ENCODE measurements around the gene XBP1. TPM values are rescaled to one million over a fixed set of nuclear protein-coding genes. Genes with fewer than 3 reads are reported as not detected.

Gene XBP1
- total and polyA plus RNA-seq, 2 of the 13 experiments (the other 11 are each of a cell fraction or from before 2014, with no cell fraction given), result 416 to 427 TPM

DNA sequence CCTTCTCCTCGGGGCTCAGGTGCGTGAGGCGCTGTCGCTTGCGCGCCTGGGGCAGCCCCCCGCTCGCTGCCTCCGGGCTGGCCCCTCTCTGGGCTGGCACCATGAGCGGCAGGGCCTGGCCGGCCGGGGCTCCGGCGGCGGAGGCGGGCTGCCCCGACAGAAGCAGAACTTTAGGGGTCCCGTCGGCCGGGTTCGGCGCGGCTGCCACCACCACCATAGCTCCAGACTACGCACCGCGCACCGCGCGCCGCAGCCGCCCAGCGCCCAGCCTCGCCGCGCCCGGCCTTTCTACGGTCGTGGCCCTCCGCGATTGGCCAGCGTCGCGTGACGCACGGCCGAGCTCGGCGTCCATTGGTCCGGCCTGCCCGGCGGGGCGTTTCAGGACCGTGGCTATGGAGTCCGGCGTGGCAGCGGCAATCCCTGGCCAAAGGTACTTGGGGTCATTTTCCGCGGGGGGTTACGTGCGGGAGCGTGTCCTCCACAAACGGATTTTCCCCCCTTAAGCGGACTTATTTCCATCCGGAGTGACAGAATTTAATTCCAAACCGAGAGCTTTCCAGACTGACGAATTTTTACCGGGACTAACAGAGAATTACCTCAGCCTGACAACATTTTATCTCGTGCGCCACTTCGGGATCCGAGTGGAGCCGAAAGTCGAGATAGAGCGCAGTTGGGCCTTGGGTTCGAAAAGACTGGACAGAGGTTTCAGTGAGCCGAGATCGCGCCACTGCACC is at the start of gene XBP1 (continued):
- TF ChIP-seq ZSCAN30 (CRISPR knock-in tag; IDR thresholded peaks at IDR 0.05), result 0 out of 2 replicates have a peak, but pooled peaks have one; percentile 4
- TF ChIP-seq ZNF264 (CRISPR knock-in tag; IDR thresholded peaks at IDR 0.05), result peak; percentile 26; the same call in 1 of the 2 replicates
- TF ChIP-seq KLF13 (CRISPR knock-in tag; IDR thresholded peaks at IDR 0.05), result no peak; the same call in 1 of the 2 replicates
- peak; percentile 70; the same call in 1 of the 2 replicates for TF ChIP-seq SPEN (CRISPR knock-in tag; IDR thresholded peaks at IDR 0.05; ENCODE audit: low read depth)
- TF ChIP-seq ETV6 (CRISPR knock-in tag; conservative IDR thresholded peaks at IDR 0.05), result no peak
- 0 out of 2 replicates have a peak, but pooled peaks have one; percentile 51 for TF ChIP-seq PHF8 (CRISPR knock-in tag; IDR thresholded peaks at IDR 0.05)
- TF ChIP-seq CBX1 (IDR thresholded peaks at IDR 0.05; ENCODE audit: low read depth), result peak; percentile 66
- TF ChIP-seq, protein P1, sequence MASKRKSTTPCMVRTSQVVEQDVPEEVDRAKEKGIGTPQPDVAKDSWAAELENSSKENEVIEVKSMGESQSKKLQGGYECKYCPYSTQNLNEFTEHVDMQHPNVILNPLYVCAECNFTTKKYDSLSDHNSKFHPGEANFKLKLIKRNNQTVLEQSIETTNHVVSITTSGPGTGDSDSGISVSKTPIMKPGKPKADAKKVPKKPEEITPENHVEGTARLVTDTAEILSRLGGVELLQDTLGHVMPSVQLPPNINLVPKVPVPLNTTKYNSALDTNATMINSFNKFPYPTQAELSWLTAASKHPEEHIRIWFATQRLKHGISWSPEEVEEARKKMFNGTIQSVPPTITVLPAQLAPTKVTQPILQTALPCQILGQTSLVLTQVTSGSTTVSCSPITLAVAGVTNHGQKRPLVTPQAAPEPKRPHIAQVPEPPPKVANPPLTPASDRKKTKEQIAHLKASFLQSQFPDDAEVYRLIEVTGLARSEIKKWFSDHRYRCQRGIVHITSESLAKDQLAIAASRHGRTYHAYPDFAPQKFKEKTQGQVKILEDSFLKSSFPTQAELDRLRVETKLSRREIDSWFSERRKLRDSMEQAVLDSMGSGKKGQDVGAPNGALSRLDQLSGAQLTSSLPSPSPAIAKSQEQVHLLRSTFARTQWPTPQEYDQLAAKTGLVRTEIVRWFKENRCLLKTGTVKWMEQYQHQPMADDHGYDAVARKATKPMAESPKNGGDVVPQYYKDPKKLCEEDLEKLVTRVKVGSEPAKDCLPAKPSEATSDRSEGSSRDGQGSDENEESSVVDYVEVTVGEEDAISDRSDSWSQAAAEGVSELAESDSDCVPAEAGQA (IDR thresholded peaks at IDR 0.05; ENCODE audit: low read depth), result no peak; the same call in 1 of the 2 replicates
- TF ChIP-seq, protein P1 (CRISPR knock-in tag; IDR thresholded peaks at IDR 0.05; ENCODE audit: borderline replicate concordance), result no peak
- TF ChIP-seq SIN3A (IDR thresholded peaks at IDR 0.05; ENCODE audit: borderline replicate concordance, low read depth, low read length), result peak; percentile 65; the same call in 1 of the 2 replicates
- TF ChIP-seq ZNF292 (CRISPR knock-in tag; IDR thresholded peaks at IDR 0.05; ENCODE audit: borderline replicate concordance, low read depth), result no peak
- peak; percentile 44; the same call in 1 of the 2 replicates for TF ChIP-seq ZNF3 (CRISPR knock-in tag; IDR thresholded peaks at IDR 0.05)
- TF ChIP-seq GABPA (IDR thresholded peaks at IDR 0.05; ENCODE audit: low read depth, low read length), result no peak
- TF ChIP-seq GABPA (CRISPR knock-in tag; IDR thresholded peaks at IDR 0.05; ENCODE audit: low read depth), result no peak
- TF ChIP-seq ZNF749 (CRISPR knock-in tag; IDR thresholded peaks at IDR 0.05; ENCODE audit: borderline replicate concordance), result peak; percentile 78
- TF ChIP-seq, protein P2, sequence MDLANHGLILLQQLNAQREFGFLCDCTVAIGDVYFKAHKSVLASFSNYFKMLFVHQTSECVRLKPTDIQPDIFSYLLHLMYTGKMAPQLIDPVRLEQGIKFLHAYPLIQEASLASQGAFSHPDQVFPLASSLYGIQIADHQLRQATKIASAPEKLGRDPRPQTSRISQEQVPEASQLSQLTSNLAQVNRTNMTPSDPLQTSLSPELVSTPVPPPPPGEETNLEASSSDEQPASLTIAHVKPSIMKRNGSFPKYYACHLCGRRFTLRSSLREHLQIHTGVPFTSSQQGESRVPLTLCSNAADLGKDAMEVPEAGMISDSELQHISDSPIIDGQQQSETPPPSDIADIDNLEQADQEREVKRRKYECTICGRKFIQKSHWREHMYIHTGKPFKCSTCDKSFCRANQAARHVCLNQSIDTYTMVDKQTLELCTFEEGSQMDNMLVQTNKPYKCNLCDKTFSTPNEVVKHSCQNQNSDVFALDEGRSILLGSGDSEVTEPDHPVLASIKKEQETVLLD (CRISPR knock-in tag; IDR thresholded peaks at IDR 0.05; ENCODE audit: low read depth), result no peak; the same call in 1 of the 2 replicates
- TF ChIP-seq ZNF101 (CRISPR knock-in tag; IDR thresholded peaks at IDR 0.05; ENCODE audit: borderline replicate concordance, low read depth), result 0 out of 2 replicates have a peak, but pooled peaks have one; percentile 15
- TF ChIP-seq NFKBIZ (CRISPR knock-in tag; IDR thresholded peaks at IDR 0.05), result 0 out of 2 replicates have a peak, but pooled peaks have one; percentile 27
- TF ChIP-seq PPARG (CRISPR knock-in tag; conservative IDR thresholded peaks at IDR 0.05), result peak; percentile 57
- TF ChIP-seq MTA3 (CRISPR knock-in tag; IDR thresholded peaks at IDR 0.05), result no peak
- TF ChIP-seq, protein P3, sequence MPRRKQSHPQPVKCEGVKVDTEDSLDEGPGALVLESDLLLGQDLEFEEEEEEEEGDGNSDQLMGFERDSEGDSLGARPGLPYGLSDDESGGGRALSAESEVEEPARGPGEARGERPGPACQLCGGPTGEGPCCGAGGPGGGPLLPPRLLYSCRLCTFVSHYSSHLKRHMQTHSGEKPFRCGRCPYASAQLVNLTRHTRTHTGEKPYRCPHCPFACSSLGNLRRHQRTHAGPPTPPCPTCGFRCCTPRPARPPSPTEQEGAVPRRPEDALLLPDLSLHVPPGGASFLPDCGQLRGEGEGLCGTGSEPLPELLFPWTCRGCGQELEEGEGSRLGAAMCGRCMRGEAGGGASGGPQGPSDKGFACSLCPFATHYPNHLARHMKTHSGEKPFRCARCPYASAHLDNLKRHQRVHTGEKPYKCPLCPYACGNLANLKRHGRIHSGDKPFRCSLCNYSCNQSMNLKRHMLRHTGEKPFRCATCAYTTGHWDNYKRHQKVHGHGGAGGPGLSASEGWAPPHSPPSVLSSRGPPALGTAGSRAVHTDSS (CRISPR knock-in tag; conservative IDR thresholded peaks at IDR 0.05), result no peak
- TF ChIP-seq ZNF777 (CRISPR knock-in tag; IDR thresholded peaks at IDR 0.05), result no peak
- no peak for TF ChIP-seq ZNF572 (CRISPR knock-in tag; IDR thresholded peaks at IDR 0.05)

All from HepG2 (cell line).